ENCODE data around the gene ACTN3.
"Not testable (repeated sequence)": the region's sequence is repeated elsewhere in the genome, so short reads cannot be mapped to it uniquely, and the experiment has no call there.

The ACTN3 gene

DNA sequence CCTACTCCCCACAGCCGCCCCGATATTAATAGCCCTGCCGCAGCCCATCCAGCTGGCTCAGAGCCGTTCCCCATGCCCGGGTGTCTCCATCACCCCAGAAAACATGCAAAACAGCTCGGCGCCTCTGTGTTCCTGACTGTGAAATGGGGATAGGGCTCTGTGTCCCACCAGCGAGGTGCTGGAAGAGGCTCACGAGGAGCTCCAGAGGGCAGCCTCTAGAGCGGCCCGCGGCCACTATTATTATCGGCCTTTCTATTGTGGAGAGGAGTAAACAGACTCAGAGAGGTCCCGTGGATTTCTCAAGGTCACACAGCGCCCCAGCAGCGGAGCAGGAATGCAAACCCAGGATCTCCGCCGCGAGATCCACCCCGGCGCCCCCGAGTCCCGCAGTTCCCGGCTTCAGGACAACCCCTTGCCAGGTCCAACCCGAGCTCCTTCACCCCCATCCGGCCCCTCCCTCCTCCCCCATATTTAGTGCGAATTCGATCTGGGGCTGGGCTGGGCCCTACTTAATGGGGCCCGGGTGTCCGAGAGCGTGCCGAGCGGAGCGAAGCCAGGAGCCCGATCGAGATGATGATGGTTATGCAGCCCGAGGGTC is at the start of gene ACTN3:
ACTN3 (plus strand) TSS at position 536 of the 598 bp plus-strand sequence; CDS start at position 571, 35 bp downstream.
- DNase-seq, result no peak

DNA sequence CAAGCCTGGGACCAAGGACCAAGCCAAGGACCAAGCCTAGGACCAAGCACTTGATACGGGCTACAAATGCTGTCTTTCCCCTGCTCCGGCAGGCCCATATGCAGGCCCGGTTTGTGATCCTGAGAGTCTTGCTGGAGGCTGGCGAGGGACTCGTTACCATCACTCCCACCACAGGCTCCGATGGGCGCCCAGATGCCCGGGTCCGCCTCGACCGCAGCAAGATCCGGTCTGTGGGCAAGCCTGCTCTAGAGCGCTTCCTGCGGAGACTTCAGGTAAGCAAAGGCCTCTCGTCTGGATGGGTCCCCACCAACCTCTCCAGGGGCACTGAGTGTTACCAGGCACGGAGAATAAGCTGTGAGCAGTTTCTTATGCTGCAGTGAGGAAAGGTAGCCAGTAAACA is 49.5 kb upstream of the ACTN3 start:
- no peak for DNase-seq

DNA sequence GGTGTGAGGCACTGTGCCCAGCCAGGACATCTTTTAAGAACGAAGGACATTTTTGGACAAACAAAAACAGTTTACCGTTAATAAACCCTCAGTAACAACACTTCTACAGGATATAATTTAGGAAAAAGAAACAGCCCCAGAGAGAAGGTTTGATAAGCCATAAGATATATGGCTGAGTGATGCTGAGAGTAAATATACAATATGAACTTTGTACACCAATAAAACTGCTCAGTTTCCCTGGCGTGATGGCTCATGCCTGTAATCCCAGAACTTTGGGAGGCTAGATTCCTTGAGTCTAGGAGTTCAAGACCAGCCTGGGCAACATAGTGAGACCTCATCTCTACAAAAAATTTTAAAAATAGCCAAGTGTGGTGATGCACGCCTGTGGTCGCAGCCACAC is 48.2 kb upstream of the ACTN3 start:
- no peak for DNase-seq

DNA sequence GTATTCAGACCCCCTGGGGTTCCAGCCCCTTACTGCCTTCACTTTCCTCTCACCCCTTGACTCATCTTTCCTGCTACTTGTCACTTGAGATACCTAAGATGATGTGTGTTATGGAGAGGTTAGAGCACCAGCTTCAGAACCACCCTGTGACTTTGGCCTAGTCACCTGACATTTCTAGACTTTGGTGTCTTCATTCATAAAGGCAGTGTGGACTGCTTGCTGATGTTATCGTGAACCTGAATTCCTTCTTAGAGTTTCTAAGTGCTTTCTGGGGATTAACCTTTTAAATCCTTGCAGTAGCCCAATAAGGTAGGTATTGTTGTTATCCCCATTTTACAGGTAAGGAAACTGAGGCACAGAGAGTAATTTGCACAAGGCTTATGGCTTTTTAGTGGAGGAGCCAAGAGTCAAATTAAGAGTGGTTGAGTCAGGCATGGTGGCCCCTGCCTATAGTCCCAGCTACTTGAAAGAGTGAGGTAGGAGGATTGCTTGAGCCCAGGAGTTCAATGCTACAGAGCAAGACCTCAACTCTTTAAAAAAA is 41.4 kb upstream of the ACTN3 start:
- no peak for DNase-seq

DNA sequence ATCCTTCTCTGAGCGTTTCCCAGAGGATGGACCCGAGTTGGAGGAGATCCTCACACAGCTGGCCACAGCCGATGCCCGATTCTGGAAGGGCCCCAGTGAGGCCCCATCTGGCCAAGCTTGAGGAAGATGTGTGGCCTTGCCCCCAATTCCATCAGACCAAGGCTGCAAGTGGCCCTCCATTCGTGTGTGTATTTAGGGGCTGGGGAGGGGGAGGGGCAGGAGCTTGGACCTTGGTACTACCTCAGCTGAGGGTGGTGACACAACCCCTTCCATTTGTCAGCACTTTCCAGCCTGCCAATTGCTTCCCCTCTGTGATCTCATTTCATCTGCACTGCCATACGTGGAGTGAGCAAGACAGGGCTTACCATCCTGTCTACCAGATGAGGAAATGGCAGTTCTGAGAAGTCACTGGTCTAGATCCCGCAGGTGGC is 37.6 kb upstream of the ACTN3 start:
- DNase-seq, result no peak

DNA sequence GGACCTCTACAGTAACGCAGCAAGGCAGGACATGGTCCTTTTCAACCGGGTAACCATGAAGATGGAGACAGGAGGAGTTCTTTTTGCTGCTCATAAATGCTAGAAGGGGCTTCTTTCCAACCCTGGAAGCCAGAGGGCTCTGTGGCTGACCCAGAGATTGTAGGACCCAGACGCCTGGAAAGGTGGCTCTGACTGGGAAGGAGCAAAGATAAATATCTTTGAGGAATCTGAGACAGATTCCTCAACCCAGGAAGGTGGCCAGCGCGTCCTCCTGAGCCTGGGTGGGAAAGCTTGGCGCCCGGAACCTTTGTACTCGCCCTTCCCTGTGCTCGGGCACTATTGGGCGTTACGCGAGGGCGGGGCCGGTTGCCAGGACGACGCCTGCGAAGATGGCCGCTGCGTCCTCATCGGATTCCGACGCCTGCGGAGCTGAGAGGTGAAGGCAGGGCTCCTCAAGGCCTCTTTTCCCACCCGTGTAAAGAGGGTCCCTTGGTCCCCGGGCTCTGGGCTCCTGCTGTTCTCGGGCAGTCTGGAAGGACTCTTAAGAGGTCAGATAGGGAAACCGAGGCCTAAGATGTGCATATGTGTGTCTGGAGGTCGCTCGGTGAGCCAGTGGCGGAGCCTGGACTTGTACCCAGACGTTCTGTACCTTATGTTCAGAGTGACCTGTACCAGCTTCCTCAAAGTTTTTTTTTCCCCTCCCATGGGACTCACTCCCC is 36.3 kb upstream of the ACTN3 start, which contains the start of gene BBS1:
BBS1 (plus strand) TSS at position 365 of the 719 bp plus-strand sequence; CDS start at position 390, 25 bp downstream.
- peak; percentile 74 for DNase-seq

DNA sequence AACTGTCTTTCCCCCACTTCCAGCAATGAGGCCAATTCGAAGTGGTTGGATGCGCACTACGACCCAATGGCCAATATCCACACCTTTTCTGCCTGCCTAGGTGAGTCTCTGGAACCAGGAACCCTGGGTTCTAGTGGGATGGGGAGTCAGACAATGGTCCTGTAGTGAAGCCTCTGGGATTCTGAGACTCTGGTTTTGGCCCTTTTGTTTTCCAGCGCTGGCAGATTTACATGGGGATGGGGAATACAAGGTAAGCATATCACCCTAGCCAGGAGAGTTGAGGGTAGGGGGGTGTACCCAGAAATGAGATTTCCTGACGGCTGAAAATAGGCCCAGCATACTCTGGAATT is 35.7 kb upstream of the ACTN3 start:
- no peak for DNase-seq

DNA sequence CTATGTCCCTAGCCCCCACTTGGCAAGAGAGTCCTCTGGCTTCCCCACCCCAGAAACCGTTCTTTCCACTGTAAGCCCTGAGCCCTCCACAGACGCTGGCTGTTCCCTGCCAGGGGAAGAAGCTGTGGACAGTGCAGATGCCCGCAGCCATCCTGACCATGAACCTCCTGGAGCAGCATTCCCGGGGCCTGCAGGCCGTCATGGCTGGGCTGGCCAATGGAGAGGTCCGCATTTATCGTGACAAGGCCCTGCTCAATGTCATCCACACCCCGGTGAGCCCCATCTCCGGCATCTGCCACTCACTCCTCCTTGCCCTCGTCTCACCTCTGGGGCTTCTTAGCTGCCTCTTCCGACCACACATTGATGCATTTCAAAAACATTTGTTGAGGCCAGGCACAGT is 23.1 kb upstream of the ACTN3 start:
- DNase-seq, result no peak

DNA sequence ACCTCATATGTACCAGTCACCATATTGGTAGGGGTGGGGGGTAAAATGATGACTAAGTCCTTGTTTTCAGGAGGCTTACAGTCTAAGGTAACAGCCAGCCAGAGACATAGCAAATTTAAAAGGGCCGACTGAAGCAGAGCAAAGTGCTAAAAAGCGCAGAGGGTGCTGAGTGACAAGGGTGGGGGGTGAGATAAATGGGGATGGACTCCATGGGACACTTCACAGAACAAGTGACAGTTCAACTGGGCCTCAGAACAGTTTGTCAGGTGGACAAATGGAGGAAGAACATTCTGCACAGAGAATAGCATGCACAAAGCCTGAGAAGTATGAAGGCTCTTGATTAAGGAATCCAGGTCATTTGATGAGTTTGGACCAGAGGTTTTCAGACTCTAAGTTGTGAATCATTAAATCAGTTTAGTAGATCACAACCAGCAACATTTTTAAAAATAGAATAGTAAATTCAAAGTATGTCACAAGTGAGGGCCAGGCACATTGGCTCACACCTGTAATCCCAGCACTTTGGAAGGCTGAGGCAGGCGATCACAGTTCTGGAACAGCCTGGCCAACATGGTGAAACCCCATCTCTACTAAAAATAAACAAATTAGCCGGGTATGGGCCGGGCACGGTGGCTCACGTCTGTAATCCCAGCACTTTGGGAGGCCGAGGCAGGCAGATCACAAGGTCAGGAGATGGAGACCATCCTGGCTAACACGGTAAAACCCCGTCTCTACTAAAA is 22.2 kb upstream of the ACTN3 start:
- no peak for DNase-seq

DNA sequence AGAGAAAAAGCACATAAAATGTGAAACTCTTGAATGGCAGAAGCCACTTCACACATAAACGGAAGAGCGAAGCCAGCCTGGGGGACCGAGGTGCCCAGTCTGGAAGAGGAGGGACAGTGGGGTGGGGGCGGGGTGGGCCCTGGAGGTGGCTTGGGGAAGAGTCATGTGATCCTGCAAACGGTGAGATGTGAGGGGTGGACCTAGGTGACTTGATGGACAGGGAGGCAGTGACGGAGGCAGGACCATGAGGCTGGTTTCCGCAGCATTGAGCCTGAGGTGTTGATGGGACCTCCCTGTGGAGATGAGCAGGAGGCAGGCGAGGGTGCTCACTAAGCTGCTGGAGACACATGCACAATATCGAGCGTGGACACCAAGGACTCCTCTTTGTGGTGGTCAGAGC is 17.6 kb upstream of the ACTN3 start:
- no peak for DNase-seq

DNA sequence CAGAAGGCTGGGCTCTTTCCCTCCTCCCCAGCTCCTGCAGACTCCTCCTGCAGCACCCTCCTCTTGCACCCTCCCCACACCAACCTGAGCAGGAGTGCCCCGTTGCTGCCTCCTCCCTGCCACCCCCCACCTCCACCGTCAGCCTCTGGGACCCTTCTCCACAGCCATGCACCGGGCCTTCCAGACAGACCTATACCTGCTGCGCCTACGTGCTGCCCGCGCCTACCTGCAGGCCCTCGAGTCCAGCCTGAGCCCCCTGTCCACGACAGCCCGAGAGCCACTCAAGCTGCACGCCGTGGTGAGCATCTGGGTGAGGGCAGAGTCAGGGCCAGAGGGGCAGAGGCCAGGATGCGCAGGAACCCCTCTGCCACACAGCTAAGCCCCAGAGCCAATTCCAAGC is 17.0 kb upstream of the ACTN3 start:
- no peak for DNase-seq

DNA sequence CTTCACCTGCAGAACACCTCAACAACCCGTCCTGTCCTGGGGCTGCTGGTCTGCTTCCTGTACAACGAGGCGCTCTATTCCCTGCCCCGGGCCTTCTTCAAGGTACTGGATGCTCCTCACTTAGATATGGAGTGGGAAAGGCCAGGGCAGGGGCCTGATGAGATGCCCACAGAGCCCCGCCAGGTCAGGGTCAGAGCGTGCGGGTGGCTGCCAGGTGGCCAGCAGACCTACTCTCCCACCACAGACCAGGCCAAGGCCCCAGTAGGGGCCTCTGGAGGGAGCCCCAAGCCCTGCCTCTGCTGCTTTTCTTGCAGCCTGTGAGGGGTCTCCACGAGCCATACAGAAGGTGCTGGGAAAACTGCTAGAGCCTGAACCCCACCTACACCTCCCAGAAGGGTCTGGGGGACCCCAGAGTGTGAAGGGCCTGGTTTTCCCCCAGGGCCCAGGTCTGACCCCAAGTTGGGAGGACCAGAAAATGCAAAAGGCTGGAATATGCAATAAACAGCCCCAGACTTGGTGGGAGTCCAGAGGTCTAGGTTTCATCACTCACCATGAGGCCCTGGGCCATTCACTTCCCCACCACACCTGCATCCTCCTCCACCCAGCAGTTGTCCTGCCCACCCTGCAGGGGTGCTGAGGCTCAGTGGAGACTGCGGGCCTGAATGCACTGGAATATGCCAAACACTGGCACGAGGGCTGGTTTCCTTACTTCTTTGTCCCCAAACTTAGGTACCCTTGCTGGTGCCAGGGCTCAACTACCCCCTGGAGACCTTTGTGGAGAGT is 15.6 kb upstream of the ACTN3 start:
- no peak for DNase-seq

DNA sequence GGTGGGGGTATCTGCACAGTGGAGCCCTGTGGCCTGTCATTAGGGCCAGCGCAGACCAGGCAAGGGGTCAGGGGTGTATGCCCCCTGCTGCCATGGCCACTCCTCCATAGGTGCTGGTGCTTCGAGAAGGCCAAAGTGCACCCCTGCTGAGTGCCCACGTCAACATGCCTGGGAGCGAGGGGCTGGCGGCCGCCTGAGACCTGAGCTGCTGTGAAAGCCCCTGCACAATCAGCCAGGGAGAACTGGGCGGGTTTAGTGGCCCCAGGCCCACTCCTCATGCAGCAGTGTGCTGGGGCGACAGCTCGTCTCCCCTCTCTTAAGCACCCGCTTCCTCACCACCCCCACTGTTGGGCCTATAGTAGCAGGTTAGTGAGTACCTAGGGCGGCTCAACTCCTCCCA is 14.9 kb upstream of the ACTN3 start:
- DNase-seq, result no peak

DNA sequence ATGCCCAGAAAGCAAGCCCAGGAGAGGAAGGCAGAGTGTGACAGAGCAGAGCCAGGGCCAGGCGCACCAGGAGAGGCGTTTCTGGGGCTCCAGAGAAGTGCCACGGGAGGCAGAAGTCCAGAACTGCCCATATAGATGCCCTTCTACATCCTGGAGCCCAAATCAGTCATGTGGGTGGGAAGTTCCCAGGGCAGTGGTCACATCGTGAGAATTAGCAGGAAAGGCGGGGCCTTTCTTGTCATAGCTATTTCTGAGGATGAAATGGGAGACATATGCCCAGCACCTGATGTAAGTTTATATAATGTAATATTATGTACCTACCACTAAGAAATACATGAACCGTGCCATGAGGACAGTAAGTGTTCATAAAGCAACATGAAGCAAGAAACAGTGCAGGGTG is 13.9 kb upstream of the ACTN3 start:
- no peak for DNase-seq

DNA sequence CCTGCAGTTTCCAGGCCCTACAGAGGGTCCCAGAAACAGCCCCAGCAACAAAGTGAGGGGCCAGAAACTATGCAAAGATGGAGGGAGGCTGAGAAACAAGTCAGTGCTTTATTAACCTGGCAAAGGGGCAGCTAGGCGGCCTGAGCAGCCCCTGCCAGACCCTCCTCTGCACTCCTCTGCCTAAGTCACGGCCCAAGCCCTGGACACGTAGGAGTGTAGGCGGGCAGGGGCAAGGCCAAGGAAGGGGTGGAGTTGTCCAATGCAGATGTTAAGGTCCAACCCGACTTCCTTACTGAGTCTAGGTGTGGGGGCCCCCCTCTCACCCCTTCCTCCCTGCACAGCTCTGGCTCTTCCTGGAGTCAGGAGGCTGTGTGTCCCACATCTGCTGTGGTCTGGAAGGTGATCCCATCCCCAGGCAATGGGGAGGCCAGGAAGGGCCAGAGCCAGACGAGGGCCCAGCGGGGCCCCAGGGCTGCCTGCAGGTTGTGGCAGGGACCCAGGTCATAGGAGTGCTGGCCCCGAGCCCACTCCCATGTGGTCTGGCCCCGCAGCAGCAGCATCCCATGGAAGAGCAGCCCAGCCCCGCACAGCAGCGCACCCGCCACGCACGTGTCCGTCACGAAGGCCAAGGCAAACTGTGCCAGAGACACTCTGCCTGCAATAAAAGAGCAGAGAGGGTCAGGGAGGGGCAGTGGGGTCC is 7.4 kb upstream of the ACTN3 start:
- DNase-seq, result no peak

DNA sequence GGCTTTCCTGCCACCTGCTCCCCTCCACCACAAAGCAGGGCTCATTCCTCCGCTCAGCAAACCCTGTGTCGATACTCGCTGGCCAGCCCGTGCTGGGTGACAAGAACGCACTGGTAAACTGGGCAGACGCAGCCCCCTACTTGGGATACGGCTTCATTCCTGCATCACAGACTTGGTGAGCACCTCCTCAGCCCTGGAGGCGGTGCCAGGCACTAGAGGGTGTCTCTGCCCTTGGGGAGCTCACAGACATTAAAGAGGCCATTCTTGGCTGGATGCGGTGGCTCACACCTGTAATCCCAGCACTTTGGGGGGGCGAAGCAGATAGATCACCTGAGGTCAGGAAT is 6.9 kb upstream of the ACTN3 start:
- no peak for DNase-seq

DNA sequence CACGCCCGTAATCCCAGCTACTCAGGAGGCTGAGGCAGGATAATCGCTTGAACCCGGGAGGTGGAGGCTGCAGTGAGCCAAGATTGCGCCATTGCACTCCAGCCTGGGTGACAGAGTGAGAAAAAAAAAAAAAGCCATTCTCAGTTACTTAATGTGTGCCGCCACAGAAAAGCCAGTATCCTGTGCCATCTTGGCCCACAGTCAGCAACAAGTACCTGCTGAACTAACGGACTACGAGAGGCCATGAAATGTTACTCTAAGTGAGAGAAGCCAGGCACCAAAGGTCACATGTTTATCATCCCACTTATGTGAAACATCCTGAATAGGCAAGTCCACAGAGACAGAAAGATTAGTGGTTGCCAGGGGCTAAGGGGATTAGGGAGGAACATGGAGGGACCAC is 6.1 kb upstream of the ACTN3 start:
- not testable (repeated sequence) for DNase-seq

DNA sequence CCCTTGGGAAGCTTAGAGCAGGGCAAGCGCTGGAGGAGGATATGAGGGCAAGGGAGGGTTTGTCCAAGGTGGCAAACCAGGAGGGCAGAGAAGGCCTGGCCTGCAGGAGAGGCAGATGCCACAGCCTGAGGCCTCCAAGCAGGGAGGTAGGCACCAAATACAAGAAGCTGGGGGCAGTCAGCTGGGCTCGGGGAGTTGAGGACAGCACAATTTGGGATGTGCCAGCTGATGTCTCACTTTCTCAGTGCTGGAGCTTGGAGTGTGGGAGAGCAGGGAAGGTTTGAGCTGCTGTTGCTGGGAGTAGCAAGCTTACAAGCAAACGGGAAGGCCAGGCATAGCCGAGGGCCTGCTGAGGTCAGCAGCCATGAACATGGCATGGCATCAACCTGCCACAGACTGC is 4.8 kb upstream of the ACTN3 start:
- DNase-seq, result no peak

DNA sequence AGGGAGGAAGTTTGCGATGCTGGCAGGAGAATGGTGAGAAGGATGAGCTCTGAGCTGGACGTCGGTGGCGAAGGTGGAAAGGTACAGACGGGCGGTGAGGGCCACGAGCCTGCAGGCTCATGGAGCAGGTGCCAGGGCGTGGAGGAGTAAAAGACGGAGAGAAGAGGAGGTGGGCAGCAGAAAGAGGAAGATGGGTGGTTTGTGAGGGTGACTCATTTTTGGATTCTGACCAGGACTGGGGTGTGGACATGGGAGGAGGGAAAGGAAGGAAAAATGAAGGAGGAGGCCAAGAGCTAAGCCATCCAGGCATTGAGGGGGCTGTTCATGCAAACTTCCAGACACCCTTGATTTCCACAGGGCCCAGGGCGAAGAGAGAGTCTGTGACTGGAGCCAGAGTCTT is 4.3 kb upstream of the ACTN3 start:
- DNase-seq, result no peak

DNA sequence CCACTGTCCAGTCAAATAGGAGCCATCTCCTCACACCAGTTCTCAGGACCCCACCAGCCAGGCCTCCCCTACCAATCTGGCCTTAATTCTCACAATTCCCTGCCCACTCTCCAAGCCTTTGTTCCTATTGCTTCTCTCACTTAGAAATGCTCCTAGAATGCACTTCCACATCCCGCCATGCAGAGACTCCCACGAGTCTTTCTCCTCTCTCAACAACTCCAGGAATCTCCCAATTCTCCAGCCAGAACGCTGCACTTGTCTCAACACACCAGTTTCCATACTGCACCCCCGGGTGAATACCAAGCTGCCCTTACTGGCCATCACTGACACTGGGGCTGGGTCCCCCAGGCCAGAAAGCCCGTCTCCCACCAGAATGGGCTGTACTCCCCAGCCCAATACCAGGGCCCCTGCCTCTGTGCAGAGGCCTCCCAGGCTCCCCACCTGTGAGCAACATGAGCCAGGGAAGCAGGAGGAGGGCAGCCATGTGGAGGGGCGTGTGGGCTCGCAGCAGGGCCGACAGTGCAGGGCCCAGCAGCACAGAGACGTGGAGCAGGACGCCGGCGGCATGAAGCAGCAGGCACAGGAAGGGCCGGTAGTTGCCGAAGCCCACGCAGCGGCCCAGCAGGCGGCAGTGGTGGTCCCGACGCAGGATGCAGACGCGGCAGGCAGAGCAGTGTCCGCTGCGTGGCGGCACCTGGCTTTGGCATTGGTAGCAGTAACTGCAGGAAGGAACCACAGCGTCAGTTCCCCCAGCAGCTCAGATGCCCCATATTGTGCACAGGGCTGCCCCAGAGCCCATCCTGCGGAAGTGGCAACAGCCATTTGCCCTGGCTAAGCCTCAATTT is 3.2 kb upstream of the ACTN3 start:
- DNase-seq, result no peak

DNA sequence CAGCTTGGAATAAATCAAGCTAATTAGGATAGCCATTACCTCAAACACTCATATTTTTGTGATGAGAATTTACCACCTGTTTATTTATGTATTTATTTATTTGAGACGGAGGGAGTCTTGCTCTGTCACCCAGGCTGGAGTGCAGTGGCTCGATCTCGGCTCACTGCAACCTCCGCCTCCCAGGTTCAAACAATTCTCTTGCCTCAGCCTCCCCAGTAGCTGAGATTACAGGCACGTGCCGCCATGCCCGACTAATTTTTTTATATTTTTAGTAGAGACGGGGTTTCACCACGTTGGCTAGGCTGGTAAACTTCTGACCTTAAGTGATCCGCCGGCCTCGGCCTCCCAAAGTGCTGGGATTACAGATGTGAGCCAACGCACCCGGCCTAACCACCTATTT is 1.8 kb upstream of the ACTN3 start:
- not testable (repeated sequence) for DNase-seq
